Measurements from ENCODE around the gene GH1. TPM values are rescaled to one million over a fixed set of nuclear protein-coding genes. Genes with fewer than 3 reads are reported as not detected.
A peak's percentile ranks its signal among the peaks of the same experiment; 100 is the strongest.

GH1 gene
- total and polyA plus RNA-seq, 9 of the 15 experiments (the other 6 are each of a cell fraction or from before 2014, with no cell fraction given), result not detected

DNA sequence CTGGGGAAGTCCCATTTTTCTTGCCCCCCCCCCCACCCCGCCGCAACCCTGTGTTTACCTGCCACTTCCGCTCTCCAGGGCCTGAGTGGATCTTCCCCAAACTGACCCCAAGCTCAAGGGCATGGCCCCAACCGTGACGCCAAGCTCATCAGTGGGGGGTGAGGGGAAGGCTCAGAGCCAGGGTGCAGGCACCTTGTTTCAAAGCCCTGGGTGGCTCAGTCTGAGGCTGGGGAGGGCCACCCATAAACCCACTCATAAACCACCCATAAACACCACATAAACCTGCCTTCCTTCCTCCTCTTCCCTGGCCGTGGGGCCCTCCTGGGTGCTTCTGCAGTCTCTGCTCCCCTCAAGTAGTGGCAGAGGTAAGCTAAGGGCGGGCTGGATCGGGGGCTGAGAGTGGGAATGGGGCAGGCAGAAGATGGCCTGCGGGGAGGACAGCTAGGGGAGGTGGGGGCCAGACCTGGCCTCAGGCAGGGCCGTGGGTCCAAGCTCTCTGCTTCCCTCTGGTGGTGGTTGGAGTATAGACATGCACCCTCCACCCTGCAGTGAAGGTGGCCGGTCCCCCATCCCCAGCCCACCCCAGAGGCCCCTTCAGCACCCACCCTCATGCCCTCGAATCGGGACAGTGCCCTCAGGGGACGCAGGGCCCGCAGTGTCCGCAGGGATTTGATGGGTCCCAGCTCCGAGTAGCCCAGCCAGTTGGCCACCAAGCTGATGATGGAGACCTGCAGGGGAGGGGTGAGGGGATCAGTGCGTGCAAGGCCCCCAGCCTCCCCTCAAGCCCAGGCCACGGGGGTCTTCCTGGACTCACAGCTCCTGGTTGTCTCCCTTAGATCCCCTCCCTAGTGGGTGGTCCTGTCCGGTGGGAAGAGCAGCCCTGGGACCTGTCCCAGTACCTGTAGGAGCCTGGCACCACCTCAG is 28.1 kb upstream of the GH1 start (continued):
- TF ChIP-seq, protein P1, sequence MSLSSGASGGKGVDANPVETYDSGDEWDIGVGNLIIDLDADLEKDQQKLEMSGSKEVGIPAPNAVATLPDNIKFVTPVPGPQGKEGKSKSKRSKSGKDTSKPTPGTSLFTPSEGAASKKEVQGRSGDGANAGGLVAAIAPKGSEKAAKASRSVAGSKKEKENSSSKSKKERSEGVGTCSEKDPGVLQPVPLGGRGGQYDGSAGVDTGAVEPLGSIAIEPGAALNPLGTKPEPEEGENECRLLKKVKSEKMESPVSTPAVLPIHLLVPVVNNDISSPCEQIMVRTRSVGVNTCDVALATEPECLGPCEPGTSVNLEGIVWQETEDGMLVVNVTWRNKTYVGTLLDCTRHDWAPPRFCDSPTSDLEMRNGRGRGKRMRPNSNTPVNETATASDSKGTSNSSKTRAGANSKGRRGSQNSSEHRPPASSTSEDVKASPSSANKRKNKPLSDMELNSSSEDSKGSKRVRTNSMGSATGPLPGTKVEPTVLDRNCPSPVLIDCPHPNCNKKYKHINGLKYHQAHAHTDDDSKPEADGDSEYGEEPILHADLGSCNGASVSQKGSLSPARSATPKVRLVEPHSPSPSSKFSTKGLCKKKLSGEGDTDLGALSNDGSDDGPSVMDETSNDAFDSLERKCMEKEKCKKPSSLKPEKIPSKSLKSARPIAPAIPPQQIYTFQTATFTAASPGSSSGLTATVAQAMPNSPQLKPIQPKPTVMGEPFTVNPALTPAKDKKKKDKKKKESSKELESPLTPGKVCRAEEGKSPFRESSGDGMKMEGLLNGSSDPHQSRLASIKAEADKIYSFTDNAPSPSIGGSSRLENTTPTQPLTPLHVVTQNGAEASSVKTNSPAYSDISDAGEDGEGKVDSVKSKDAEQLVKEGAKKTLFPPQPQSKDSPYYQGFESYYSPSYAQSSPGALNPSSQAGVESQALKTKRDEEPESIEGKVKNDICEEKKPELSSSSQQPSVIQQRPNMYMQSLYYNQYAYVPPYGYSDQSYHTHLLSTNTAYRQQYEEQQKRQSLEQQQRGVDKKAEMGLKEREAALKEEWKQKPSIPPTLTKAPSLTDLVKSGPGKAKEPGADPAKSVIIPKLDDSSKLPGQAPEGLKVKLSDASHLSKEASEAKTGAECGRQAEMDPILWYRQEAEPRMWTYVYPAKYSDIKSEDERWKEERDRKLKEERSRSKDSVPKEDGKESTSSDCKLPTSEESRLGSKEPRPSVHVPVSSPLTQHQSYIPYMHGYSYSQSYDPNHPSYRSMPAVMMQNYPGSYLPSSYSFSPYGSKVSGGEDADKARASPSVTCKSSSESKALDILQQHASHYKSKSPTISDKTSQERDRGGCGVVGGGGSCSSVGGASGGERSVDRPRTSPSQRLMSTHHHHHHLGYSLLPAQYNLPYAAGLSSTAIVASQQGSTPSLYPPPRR (CRISPR knock-in tag; IDR thresholded peaks at IDR 0.05; ENCODE audit: borderline replicate concordance), result no peak
- TF ChIP-seq NCOA6 (IDR thresholded peaks at IDR 0.05), result no peak
- no peak for TF ChIP-seq ZNF224 (CRISPR knock-in tag; IDR thresholded peaks at IDR 0.05)
- no peak for TF ChIP-seq ZNF24 (IDR thresholded peaks at IDR 0.05)
- TF ChIP-seq, protein P2, sequence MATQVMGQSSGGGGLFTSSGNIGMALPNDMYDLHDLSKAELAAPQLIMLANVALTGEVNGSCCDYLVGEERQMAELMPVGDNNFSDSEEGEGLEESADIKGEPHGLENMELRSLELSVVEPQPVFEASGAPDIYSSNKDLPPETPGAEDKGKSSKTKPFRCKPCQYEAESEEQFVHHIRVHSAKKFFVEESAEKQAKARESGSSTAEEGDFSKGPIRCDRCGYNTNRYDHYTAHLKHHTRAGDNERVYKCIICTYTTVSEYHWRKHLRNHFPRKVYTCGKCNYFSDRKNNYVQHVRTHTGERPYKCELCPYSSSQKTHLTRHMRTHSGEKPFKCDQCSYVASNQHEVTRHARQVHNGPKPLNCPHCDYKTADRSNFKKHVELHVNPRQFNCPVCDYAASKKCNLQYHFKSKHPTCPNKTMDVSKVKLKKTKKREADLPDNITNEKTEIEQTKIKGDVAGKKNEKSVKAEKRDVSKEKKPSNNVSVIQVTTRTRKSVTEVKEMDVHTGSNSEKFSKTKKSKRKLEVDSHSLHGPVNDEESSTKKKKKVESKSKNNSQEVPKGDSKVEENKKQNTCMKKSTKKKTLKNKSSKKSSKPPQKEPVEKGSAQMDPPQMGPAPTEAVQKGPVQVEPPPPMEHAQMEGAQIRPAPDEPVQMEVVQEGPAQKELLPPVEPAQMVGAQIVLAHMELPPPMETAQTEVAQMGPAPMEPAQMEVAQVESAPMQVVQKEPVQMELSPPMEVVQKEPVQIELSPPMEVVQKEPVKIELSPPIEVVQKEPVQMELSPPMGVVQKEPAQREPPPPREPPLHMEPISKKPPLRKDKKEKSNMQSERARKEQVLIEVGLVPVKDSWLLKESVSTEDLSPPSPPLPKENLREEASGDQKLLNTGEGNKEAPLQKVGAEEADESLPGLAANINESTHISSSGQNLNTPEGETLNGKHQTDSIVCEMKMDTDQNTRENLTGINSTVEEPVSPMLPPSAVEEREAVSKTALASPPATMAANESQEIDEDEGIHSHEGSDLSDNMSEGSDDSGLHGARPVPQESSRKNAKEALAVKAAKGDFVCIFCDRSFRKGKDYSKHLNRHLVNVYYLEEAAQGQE (IDR thresholded peaks at IDR 0.05; ENCODE audit: borderline replicate concordance), result peak; percentile 46; the same call in 1 of the 2 replicates
- TF ChIP-seq, protein P2 (CRISPR knock-in tag; IDR thresholded peaks at IDR 0.05; ENCODE audit: low read depth), result no peak
- TF ChIP-seq PHTF2 (CRISPR knock-in tag; IDR thresholded peaks at IDR 0.05), result no peak
- TF ChIP-seq SMARCA4 (IDR thresholded peaks at IDR 0.05), result no peak
- 0 out of 2 replicates have a peak, but pooled peaks have one; percentile 20 for TF ChIP-seq JUND (IDR thresholded peaks at IDR 0.05; ENCODE audit: borderline replicate concordance, low read depth, low read length)
- TF ChIP-seq JUND (tag; IDR thresholded peaks at IDR 0.05; ENCODE audit: borderline replicate concordance, low read depth, low read length), result no peak

All from K562 (cell line).